22Rv1 (cell line): Measurements from ENCODE around the gene FIBIN.
"Not testable (repeated sequence)": the region's sequence is repeated elsewhere in the genome, so short reads cannot be mapped to it uniquely, and the experiment has no call there.

Experiments
- H3K27ac ChIP-seq: fragments of 450-650 bp; 2 replicates; pipeline ENCODE4 v1.5.1; 2017
- ZFX ChIP-seq: fragments of 450-650 bp; IDR thresholded peaks from 2 replicates; pipeline ENCODE4 v1.6.1; 2017; ENCODE audit warnings: antibody characterized with exemption, borderline replicate concordance
- TF ChIP-seq, protein P1 (sequence below): fragments of 450-650 bp; IDR thresholded peaks from 2 replicates; pipeline ENCODE4 v1.5.1; 2017; ENCODE audit warnings: mild to moderate bottlenecking

Gene FIBIN

DNA sequence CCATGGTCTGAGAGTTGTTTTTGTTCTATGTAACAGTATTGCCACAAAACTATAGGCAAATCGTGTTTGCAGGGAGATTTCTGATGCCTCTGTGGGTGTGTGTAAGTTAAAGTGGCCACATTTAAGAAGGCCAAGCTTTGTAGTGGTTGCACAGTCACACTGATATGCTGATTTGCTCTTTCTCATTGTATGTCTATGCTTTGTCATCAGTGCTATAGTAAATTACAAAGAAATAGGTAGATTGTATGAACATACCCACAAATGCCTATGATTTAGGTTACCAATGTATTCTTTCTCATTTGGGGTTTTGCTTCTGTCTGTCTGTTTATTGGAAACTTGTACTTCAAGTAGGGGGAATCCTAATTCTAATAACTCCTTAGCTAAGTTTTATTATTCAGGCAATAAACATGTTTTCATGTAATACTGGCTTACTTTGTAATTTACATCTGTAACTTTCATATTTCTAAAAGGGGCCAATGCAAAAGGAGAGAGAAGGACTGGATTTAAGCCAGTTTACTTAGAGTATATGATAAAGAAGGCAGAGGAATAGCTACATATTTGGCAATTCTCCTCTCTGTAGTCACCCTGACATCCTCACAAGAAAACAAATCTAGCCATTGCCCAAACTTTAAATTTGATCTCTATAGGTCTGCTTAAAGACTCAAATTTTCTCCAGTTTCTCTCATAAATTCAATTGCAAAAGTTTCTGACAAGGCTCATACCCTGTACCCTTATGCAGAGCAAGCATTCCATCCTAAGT, 2.0 kb downstream of the FIBIN start:
- TF ChIP-seq, protein P1, sequence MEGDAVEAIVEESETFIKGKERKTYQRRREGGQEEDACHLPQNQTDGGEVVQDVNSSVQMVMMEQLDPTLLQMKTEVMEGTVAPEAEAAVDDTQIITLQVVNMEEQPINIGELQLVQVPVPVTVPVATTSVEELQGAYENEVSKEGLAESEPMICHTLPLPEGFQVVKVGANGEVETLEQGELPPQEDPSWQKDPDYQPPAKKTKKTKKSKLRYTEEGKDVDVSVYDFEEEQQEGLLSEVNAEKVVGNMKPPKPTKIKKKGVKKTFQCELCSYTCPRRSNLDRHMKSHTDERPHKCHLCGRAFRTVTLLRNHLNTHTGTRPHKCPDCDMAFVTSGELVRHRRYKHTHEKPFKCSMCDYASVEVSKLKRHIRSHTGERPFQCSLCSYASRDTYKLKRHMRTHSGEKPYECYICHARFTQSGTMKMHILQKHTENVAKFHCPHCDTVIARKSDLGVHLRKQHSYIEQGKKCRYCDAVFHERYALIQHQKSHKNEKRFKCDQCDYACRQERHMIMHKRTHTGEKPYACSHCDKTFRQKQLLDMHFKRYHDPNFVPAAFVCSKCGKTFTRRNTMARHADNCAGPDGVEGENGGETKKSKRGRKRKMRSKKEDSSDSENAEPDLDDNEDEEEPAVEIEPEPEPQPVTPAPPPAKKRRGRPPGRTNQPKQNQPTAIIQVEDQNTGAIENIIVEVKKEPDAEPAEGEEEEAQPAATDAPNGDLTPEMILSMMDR, result no peak
- no peak for TF ChIP-seq ZFX
- H3K27ac ChIP-seq, result no peak overlapping the region

DNA sequence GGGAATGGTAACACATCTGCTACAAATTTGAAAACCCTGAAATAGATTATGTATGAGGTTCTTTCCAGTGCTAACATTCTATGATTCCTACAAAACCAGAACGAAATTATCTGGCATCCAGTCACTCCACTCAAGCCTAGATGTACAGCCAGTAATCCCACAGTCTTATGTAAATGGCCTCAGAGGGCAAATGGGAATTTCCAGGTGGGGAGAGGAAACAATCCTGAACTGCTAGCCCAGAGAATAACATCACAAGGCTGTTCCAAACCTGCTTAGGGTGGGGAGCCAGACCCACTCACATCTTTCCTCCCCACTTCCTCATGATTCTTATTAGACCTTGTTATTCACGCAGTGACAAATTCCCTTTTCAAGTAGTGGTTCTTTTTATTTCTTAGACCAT, 3.5 kb downstream of the FIBIN start:
- TF ChIP-seq ZFX, result no peak
- TF ChIP-seq, protein P1, result no peak
- no peak overlapping the region for H3K27ac ChIP-seq

DNA sequence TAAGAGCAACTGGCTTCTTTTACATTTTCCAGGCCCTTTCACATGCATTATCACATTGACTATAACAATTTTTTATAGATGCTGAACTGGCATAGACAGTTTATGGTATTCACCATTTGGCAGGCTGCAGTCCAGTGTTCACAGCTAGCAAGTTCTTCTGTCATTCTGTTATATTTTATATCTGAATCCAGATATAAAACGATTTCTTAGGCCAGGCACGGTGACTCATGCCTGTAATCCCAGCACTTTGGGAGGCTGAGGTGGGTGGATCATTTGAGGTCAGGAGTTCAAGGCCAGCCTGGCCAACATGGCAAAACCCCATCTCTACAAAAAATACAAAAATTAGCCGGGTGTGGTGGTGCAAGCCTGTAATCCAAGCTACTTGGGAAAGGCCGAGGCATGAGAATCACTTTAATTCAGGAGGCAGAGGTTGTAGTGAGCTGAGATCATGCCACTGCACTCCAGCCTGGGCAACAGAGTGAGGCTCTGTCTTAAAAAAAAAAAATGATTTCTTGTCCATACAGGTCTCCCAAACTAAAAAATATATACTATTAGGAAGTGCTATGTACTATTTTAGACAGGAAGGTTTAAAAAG, 7.3 kb downstream of the FIBIN start:
- not testable (repeated sequence) for H3K27ac ChIP-seq

DNA sequence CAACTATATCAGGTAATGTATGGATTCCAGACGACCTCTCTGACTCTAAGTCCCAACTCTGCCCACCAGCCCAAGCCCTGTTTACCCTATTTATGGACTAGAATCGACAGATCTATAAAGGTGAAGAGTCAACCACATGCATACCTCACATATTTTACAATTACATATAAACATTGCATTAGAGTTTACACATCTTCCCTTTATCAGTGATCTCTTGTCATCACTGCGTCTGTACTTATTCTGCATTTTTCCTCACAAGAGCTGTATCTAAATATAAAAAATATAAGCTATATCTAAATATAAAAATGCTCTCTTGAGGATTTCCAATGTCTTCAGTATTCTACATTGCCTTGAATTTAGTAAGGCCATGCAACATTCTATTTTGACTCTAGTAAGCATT, 8.5 kb downstream of the FIBIN start:
- no peak for TF ChIP-seq ZFX
- TF ChIP-seq, protein P1, result no peak
- no peak overlapping the region for H3K27ac ChIP-seq

DNA sequence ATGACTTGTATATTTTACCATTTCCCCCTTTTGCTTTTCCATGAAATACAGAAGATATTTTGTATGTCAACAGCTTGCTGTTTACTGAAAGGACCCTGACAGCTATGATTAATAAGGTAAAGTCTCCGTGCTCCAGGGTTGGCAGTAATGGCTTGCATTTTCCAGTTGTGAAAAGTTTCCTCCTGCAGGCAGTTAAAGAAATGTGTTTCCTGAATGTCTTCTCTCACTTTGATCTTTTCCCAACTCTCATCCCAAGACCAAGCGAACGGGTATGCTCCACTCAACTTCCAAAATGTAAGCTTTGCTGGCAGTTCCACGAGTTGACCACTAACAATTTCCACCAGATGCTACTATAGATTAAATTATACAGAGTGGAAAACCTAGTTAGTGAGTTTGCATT, 8.9 kb downstream of the FIBIN start:
- no peak overlapping the region for H3K27ac ChIP-seq
- TF ChIP-seq, protein P1, result no peak
- TF ChIP-seq ZFX, result no peak

DNA sequence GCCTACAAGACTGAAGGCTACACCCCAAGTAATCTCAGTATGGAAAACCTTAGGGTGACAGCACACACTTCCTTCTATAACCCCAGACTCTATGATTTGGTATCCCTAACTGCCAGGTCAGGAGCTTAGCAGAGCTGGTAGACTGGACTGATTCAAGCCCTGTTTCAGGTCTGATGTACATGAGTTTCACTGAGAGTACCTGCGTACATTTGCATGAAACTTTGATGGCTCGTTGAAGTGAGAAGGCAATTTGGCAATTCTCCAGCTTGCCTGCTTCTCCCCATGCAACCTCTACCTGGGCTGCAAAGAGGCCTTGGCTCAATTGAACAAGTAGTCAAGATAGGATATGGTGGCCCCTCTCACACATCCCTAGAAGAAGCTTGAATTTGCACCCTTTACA, 10.2 kb downstream of the FIBIN start:
- H3K27ac ChIP-seq, result no peak overlapping the region
- TF ChIP-seq, protein P1, result no peak
- TF ChIP-seq ZFX, result no peak

DNA sequence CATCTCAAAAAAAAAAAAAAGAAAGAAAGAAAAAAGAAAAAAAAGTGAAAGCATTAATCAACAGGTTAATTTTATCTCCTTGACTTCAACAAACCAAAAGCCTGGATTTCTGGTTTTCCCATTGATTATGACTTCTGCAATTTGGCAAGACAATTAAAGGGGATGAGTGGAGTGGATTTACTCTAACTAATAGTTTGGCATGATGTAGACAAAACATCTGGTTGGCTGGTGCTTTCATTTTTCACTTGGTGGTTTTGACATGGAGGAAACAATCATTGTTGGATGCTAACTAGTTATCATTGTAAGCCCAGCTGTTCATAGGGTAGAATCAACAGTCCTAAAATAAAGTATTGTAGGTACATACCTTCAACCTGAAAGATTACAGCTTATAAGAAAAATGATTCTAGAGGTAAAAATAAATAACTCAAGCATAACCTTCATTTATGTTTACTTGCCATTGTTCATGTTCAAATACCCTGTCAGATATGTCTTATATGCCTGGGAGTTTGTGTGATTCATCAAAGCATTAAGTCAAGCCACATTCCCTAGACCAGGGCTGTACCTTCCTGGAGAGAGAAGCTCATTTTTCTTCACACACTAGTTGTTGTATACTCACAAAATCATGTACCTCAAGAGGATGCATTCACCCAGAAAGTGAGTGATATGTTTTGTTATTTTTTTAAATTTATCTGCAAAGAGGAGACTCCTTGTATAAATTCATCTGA, 15.1 kb downstream of the FIBIN start:
- no peak for TF ChIP-seq ZFX
- TF ChIP-seq, protein P1, result no peak
- no peak overlapping the region for H3K27ac ChIP-seq
